ENCODE measurements around the gene PHF2.

DNA sequence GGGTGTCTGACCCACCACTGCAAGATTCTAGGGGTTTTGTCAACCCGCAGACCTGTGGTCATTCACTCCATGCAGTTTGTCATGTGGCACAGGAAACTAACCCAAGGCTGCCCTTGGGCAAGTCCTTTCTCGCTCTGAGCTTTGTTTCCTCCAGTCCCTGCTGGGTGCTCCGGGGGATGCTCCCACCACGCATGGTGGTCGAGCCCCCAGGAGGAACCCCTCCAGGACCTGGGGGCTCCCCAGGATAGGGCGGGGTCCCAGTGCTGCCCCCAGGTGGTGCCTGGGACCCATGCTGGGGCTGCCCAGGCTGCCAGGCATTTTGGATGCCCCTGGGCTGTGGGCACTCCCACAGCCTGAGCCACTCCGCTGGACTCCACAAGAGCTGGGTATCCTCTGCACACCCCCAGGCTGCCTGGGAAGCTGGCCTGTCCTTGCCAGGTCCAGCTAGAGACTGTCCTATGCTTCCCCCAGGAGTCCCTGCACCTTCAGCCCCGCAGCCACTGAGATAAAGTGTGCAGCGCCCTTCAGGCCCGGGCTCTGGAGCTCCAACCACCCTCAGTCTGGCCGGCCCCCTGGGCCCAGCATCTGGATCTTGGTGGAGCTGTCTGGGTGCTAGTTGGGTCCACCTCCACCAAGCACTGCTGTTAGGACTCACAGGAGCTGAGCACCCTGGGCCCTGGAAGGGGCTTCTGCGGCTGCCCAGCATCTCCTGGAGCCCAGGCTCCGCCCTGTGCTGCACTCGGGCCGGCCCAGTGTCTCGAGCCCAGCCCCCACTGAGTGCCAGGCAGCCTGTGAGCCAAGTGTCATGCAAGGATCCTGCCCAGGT lies 104.3 kb downstream of the PHF2 start:
- TF ChIP-seq GATA2 (IDR thresholded peaks at IDR 0.05; ENCODE audit: low read depth, low read length) (no peak), GATA3 (IDR thresholded peaks at IDR 0.05; ENCODE audit: low read depth, low read length) (no peak)
